NCI-H2171 treated with DMSO at 0.1 percent for 48 hours (cell line): ENCODE data around the gene AVL9.
"Not testable (repeated sequence)": the region's sequence is repeated elsewhere in the genome, so short reads cannot be mapped to it uniquely, and the experiment has no call there.

Experiments used
- DNase-seq: peaks from one replicate; lab custom pipeline; 2025; lab: John Stamatoyannopoulos, UW

Gene AVL9

DNA sequence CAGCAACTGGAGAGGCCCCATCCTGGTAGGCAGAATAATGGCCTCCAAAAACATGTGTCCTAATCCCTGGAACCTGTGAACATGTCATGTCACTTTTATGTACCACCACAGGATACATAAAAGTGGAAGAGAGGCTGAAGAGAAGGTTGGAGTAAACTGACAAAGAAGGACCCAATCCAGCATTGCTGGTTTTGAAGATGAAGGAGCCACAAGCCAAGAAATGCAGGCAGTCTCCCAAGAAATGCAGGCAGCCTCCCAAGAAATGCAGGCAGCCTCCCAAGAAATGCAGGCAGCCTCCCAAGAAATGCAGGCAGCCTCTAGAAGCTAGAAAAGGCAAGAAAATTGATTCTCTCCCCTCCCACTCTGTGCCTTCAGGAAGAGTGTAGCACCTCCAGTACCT is 142.3 kb downstream of the AVL9 start:
- DNase-seq: not testable (repeated sequence)
